ENCODE measurements around the gene SMYD3. TPM values are rescaled to one million over a fixed set of nuclear protein-coding genes. Genes with fewer than 3 reads are reported as not detected.

The SMYD3 gene
- total and polyA plus RNA-seq, 2 experiments from 2014 or later: 30.8 to 68.5 TPM

DNA sequence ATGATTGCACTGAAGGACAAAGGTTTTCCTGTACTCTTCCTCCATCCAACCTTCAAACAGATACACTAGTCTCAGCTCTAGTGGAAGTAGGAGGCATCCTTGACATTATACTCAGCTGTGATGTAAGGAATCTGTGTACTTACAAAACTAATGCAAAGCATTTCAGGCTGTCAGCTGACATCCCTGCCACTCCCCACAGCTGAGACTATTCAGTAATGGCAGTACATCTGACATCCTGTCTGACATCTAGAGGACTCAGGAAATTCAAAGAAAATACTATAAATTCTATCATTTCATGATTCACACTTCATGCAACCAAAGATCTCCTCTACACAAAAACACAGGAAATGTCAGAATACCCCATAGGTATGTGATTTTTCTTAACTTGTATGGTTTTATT is 325.8 kb downstream of the SMYD3 start:
- TF ChIP-seq, protein P1, sequence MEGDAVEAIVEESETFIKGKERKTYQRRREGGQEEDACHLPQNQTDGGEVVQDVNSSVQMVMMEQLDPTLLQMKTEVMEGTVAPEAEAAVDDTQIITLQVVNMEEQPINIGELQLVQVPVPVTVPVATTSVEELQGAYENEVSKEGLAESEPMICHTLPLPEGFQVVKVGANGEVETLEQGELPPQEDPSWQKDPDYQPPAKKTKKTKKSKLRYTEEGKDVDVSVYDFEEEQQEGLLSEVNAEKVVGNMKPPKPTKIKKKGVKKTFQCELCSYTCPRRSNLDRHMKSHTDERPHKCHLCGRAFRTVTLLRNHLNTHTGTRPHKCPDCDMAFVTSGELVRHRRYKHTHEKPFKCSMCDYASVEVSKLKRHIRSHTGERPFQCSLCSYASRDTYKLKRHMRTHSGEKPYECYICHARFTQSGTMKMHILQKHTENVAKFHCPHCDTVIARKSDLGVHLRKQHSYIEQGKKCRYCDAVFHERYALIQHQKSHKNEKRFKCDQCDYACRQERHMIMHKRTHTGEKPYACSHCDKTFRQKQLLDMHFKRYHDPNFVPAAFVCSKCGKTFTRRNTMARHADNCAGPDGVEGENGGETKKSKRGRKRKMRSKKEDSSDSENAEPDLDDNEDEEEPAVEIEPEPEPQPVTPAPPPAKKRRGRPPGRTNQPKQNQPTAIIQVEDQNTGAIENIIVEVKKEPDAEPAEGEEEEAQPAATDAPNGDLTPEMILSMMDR (IDR thresholded peaks at IDR 0.05; ENCODE audit: poor library complexity): no peak
- no peak for TF ChIP-seq EZH2phosphoT487 (IDR thresholded peaks at IDR 0.05; ENCODE audit: low read depth, severe bottlenecking, unreplicated experiment)
- no peak for TF ChIP-seq EZH2 (IDR thresholded peaks at IDR 0.05; ENCODE audit: borderline replicate concordance)
- H3K9me3 ChIP-seq (ENCODE audit: low read depth): no peaks in the 10 kb centered on the region

DNA sequence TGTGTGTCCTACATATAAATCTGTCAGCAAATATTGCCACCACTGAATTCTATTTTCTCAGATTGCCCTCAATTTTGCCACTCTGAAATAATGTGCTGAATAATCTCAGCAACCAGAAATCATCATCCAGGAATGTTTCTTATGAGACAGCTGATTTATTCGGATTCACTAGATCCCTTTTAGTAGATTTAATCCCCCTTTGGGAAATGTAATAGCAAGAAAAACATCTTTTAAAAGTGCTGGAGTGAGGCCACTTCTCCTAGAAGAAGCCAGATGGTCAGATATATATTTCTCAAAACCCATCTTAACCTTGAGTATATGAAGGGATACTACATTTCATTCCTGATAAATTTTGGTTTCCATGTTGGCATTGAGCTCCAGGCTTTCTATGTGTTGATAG is 327.7 kb downstream of the SMYD3 start:
- peaks cover 5% of the 10 kb centered on the region for H3K4me1 ChIP-seq (ENCODE audit: insufficient read depth)
- H3K27me3 ChIP-seq: no peaks in the 10 kb centered on the region
- H3K4me3 ChIP-seq: no peak overlapping the region
- no peak overlapping the region for H3K4me2 ChIP-seq
- H2AFZ ChIP-seq: no peak overlapping the region
- WGBS (ENCODE audit: low lambda C conversion rate, missing lambda C conversion rate): 59% methylated on average over 1 of the region's 1 CpG
- TF ChIP-seq, protein P1 (IDR thresholded peaks at IDR 0.05; ENCODE audit: poor library complexity): no peak
- TF ChIP-seq EZH2 (IDR thresholded peaks at IDR 0.05; ENCODE audit: borderline replicate concordance): no peak
- no peak for TF ChIP-seq EZH2phosphoT487 (IDR thresholded peaks at IDR 0.05; ENCODE audit: low read depth, severe bottlenecking, unreplicated experiment)
- no peak overlapping the region for H3K27ac ChIP-seq
- DNase-seq (ENCODE audit: low spot score): no peak
- no peaks in the 10 kb centered on the region for H3K79me2 ChIP-seq
- H3K9me2 ChIP-seq (replicated peaks; ENCODE audit: insufficient read depth): no peaks in the 10 kb centered on the region
- no peaks in the 10 kb centered on the region for H4K20me1 ChIP-seq (ENCODE audit: insufficient read depth, poor library complexity, severe bottlenecking)
- H3K9me3 ChIP-seq (ENCODE audit: low read depth): no peaks in the 10 kb centered on the region
- no peaks in the 10 kb centered on the region for H3K36me3 ChIP-seq (replicated peaks; ENCODE audit: insufficient read depth, low read depth)

More for the DNA sequence above, 325.8 kb downstream of the SMYD3 start:
- Histone ChIP-seq H4K20me1 (ENCODE audit: insufficient read depth, poor library complexity, severe bottlenecking) (no peaks in the 10 kb centered on the region), H3K9me2 (replicated peaks; ENCODE audit: insufficient read depth) (no peaks in the 10 kb centered on the region), H3K27ac (no peak overlapping the region), H3K4me1 (ENCODE audit: insufficient read depth) (peaks cover under 1% of the 10 kb centered on the region), H3K27me3 (no peaks in the 10 kb centered on the region), H2AFZ (no peak overlapping the region), H3K4me2 (no peak overlapping the region), H3K4me3 (no peak overlapping the region), H3K79me2 (no peaks in the 10 kb centered on the region), H3K36me3 (replicated peaks; ENCODE audit: insufficient read depth, low read depth) (no peaks in the 10 kb centered on the region)
- DNase-seq (ENCODE audit: low spot score): no peak

DNA sequence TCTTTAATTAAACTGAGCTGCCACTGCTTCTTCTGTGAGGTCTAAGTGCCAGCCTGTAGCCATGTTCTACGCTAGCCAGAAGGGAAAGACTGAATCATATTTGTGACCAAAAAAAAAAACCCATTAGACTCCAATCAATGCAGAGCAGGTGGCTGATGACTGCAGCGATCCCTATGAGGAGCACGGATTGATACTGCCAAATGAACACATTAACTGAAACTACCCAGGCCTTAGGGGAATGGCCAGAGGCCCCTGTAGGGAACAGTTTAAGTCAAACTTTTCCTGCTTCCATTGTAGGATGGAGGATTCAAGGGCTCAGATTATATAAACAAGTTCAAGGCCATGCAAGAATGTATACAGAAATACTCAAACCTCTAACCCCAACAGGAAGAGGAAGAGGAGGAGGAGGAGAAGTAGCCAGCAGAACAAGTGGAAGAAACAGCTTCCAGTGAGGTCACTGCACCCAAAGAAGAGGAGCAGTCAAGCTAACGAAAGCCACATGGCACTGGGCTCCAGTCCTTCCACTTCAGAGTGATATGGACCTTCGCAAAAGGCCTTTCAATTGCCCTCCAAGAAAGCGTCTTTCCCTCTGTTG is 328.3 kb downstream of the SMYD3 start:
- H2AFZ ChIP-seq: no peak overlapping the region
- H3K36me3 ChIP-seq (replicated peaks; ENCODE audit: insufficient read depth, low read depth): no peaks in the 10 kb centered on the region
- no peak for DNase-seq (ENCODE audit: low spot score)
- H3K9me2 ChIP-seq (replicated peaks; ENCODE audit: insufficient read depth): no peaks in the 10 kb centered on the region
- H3K9me3 ChIP-seq (ENCODE audit: low read depth): no peaks in the 10 kb centered on the region
- WGBS (ENCODE audit: low lambda C conversion rate, missing lambda C conversion rate): 83% methylated on average over 6 of the region's 6 CpGs
- no peaks in the 10 kb centered on the region for H3K79me2 ChIP-seq
- H3K27ac ChIP-seq: no peak overlapping the region
- peaks cover 5% of the 10 kb centered on the region for H3K4me1 ChIP-seq (ENCODE audit: insufficient read depth)
- TF ChIP-seq EZH2 (IDR thresholded peaks at IDR 0.05; ENCODE audit: borderline replicate concordance) (no peak), EZH2phosphoT487 (IDR thresholded peaks at IDR 0.05; ENCODE audit: low read depth, severe bottlenecking, unreplicated experiment) (no peak)
- TF ChIP-seq, protein P1 (IDR thresholded peaks at IDR 0.05; ENCODE audit: poor library complexity): no peak
- H3K4me3 ChIP-seq: no peak overlapping the region
- H4K20me1 ChIP-seq (ENCODE audit: insufficient read depth, poor library complexity, severe bottlenecking): no peaks in the 10 kb centered on the region
- H3K27me3 ChIP-seq: no peaks in the 10 kb centered on the region
- no peak overlapping the region for H3K4me2 ChIP-seq

Data from hepatocyte (in vitro differentiated cells).